Breast epithelium (tissue), 3 donors: ENCODE results near the gene BBS9.

Source experiments
- POLR2A ChIP-seq: fragments of 450-650 bp; IDR thresholded peaks from one replicate; pipeline ENCODE4 v1.6.1; 2016; ENCODE audit warnings: antibody characterized with exemption, mild to moderate bottlenecking, moderate library complexity
- POLR2AphosphoS5 ChIP-seq, 3 donors: sonication (generic); formaldehyde crosslinking; IDR thresholded peaks; one replicate each; pipeline ENCODE4 v1.6.1; 2017; ENCODE audit warnings: antibody characterized with exemption in 3 of 3
- TF ChIP-seq, protein P1 (sequence below), 3 donors: fragments of 450-650 bp; IDR thresholded peaks; one replicate each; pipeline ENCODE4 v1.5.1; 2016 to 2017; ENCODE audit warnings: antibody characterized with exemption in 3 of 3, mild to moderate bottlenecking in 3 of 3, moderate library complexity in 3 of 3

DNA sequence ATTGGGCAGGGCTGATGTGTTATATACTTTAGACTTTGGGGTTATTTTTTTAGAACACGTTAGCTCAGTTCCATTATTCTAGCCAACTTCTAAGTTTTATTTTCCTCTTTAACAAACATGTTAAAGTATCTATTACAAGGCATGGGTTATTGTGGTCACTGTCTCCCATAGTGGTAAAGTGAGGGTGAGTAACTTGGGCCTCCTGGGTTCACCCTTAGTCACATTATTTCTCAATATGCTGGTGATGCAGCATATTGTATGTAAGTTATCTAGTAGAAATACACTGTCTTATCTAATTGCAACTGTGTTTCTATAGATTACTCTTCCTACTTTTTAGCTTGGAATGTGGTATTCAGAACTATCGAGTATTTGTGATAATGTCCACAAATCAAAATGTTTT, 65.9 kb downstream of the BBS9 start:
- TF ChIP-seq POLR2A: no peak
- TF ChIP-seq, protein P1, sequence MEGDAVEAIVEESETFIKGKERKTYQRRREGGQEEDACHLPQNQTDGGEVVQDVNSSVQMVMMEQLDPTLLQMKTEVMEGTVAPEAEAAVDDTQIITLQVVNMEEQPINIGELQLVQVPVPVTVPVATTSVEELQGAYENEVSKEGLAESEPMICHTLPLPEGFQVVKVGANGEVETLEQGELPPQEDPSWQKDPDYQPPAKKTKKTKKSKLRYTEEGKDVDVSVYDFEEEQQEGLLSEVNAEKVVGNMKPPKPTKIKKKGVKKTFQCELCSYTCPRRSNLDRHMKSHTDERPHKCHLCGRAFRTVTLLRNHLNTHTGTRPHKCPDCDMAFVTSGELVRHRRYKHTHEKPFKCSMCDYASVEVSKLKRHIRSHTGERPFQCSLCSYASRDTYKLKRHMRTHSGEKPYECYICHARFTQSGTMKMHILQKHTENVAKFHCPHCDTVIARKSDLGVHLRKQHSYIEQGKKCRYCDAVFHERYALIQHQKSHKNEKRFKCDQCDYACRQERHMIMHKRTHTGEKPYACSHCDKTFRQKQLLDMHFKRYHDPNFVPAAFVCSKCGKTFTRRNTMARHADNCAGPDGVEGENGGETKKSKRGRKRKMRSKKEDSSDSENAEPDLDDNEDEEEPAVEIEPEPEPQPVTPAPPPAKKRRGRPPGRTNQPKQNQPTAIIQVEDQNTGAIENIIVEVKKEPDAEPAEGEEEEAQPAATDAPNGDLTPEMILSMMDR (IDR thresholded peaks at IDR 0.05): no peak
- no peak for TF ChIP-seq POLR2AphosphoS5 (IDR thresholded peaks at IDR 0.05)
